Activated T-cell treated with anti-CD3 and anti-CD28 coated beads for 48 hours (primary cell): ENCODE data around the gene PHGDH.
"Not testable (repeated sequence)": the region's sequence is repeated elsewhere in the genome, so short reads cannot be mapped to it uniquely, and the experiment has no call there.

ENCODE experiments used
- DNase-seq: peaks from one replicate; pipeline ENCODE4 v3.0.0-alpha.2; 2020; ENCODE audit warnings: low read depth

PHGDH gene

DNA sequence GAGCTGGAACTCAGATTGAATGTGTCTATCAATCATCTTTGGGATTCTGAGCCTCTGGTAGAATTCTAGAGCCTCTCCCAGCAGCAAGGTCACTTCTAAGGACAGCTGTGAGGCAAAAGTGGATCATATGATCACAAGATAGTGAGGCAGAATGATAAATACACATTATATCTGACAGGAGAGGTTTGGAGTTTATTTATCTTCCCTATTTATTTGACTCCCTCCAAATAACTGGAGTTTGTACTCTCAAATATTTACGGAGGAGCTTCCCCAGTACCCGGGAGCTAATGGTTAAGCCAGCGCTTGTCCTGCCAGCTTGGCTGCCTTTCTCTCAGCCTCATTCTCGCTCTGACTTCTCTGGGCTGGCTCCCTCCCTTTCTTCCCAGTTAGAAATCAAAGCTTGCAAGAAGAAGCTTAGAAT lies 54.6 kb downstream of the PHGDH start:
- no peak for DNase-seq

DNA sequence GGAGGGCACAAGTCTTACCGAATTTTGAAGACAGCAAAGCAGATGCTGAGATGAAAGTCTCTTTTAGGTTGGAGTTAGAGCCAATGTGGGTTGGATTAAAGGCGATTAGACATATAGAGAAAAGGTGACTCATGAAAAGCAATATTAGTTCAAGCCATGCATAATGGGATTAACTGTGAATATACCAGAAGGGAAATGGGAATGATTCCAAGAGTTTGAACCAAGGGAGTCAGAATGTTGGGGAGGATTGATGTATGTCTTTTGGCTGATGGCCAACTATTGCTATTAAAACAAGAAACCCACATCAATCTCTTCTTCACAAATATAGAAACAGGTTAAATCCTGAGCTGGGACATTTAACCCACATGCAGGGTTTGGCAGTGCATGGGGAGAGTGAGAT lies 55.8 kb downstream of the PHGDH start:
- DNase-seq, result no peak

DNA sequence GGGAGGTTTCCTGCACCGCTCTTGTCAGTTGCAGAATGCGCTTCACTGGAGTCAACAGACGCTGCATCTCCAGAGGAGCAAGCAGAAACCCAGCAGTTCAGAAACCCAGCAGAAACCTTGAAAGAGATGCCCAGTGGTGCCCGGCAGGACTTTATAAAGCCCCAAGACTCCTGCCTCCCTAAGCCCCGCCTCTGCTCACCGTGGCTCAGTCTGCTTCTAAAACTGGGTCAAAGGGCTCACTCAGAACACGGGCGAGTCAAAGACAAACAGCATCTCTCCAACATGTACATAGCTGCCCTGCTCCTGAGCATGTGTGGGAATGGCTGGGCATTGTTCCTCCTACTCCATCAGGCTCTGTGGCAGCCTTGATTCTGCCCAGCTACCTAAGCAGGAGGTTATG lies 57.0 kb downstream of the PHGDH start, which contains the start of gene HMGCS2:
HMGCS2 (minus strand) TSS at position 128 of the 400 bp plus-strand sequence; CDS start at position 67, 61 bp downstream.
- DNase-seq, result no peak

DNA sequence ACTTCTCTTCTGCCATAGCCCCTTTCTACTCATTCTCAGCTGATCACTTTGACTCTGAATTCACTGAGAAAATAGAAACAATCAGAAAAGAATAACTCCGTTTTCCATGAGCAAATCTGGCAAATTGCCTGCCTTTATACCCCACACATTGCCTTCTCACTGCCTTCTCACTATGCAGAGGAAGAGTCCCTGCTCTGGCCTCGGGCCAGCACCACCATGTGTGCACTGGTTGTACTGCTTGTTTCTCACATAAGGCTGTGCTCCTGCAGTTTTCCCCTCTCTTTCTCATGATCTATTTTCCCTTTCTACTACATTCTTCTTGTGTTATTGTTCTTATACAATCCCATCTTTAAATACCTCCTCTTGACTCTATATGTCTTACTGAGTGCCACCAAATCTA lies 59.3 kb downstream of the PHGDH start:
- DNase-seq, result no peak

DNA sequence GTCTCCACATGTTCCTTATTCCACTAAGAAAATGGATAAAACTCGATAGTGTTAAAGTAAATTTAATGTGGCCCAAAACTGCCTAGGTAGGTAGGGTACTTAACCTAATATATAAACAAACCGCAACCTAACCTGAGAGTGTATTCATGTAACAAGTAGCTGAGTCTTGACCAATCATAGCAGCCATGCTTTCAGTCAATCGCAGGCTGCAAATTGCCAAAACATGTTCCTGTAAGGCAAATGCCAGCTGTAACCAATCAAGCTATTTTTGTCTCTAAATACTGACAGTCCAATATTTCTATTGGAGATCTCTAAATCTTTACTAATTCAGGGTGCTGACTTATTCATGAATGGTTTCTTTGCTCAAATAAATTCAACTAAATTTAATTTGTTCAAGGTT lies 60.0 kb downstream of the PHGDH start:
- DNase-seq, result no peak

DNA sequence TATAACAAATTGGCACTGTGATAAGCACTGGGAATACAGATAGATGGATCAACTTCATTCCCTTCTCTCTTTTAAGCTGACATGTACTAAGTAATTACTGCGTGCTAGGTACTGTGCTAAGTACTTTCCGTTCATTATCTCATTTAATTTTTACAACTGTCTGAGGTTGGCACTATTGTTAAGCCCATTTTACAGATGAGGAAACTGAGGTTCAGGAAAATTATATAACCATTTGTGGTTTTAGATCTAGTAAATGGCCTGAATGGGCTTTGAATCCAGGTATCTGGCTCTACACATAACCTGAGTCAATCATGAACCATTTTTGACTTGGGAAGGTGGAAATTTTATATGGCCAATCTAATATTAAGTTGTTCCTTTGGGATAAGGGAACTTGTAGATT lies 60.6 kb downstream of the PHGDH start:
- DNase-seq, result no peak

DNA sequence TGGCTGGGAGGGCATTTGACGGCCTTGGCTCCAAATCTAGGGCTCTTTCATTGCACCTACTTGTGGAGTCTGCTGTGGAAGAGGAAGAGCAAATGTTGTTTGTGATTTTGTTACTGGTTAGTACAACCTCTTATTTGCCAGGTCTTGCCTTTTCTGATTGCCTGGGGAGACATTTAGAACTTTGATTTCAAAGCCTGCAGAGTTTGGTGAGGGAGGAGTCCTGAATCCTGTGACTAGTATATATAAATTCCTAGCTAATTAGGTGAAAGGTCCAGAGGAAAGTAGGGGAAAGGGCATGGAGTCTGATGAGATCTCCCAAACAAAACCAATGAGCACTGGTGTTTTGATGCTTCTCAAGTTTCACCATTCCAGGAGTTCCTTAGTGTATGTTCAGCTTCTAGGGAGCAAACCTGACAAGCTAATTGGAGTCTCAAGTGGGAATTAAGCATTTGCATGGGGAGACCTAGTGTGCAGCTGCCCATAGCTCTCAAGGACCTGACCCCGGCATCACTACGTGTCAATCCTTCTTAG lies 62.0 kb downstream of the PHGDH start:
- no peak for DNase-seq

DNA sequence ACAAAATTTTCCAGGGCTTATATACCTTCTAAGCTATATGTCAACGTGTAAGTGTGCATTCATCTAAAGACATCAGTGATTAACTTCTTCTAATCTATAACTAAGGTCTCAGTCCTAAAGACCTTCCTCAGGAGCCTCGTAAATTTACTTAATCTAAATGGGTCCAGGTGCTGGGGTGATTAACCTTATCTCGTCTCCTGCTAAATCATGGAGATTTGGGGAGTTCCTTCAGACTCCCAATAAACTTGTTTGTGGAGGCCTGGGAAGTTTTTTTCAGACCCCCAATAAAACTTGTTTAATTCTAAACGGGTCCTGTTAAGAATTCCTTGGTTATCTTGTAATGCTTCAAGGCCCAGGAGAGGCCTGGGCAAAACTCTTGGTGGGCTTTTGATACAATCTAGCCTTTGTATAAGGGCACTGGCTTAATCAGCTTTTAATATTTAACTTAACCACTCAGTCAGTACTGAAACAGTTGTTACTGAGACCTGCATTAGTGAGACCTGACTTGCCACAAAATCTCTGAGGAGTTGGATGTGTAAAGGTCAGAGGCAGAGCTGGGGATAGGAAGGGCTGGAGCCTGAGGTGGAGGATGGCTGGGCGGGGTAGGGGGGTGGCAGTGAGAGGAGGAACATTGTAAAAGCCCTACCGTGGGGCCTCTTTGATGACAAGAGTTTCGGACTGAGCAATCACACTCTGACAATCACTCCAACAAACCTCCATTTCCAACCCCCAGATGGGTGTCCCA lies 63.2 kb downstream of the PHGDH start:
- DNase-seq, result no peak

DNA sequence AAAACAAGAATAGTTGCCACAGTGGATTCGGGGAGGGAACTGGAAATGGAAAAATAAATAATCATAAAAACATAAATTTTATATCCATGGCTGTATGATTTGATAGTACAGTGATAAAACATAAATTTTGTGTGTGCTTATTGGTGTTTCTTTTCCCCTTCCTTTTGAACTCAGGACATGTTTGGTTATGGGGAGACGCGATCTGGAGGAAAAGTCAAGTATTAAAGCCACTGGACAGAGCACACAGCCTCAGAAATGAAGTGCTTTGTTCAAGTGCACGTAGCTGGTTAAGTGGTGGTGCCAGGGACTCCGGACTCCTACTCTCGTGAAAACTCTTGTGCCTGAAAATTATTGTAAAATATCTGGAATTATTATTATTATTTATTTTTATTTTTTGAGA lies 66.6 kb downstream of the PHGDH start:
- DNase-seq, result no peak

DNA sequence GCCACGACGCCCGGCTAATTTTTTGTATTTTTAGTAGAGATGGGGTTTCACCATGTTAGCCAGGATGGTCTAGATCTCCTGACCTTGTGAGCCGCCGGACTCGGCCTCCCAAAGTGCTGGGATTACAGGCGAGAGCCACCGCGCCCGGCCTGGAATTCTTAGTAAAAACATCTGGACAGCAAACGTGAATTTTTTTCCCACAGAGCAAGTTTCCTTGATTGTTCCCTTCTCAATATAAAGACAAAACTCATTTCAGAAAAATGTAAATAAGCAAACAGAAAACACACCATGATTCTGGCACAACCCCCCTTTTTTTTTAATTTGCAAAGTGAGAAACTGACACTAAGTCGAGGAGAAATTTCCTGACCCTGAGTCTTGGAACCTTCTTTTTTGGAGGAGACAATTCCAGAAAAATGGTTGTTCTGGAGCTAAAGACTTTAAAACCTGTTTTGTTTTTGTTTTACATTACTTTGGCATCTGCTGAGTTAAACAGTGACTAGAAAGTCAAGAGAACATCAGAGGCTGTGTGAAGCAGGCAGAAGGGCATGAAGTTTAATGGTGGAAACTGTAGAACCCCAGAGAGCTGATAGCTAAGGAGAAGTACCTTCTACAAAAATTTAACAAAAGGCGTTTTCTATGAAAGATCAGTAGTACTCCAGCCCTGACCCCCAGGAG lies 67.3 kb downstream of the PHGDH start:
- DNase-seq, result no peak

DNA sequence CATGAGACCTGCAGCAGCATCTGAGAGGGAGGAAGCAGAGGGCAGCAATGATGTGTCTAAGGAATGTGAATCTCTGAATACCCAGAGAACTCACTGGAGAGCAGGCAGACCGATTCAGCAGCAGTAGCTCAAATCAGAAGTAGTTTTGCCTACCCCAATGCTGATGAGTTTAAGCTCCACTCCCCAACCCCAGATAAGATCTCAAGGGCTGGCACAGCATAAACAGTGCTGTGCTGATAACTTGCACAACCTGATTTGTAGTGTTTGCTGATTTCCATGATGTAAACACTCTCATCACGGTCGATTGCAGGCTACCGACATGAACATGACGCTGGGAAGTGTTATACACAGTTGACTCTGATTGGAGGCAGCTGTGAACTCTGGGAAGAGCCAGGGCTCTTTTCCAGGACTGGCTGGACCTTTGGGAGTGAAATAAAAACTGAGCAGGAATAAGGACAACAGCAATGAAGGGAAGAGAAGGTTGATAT lies 68.2 kb downstream of the PHGDH start:
- no peak for DNase-seq

DNA sequence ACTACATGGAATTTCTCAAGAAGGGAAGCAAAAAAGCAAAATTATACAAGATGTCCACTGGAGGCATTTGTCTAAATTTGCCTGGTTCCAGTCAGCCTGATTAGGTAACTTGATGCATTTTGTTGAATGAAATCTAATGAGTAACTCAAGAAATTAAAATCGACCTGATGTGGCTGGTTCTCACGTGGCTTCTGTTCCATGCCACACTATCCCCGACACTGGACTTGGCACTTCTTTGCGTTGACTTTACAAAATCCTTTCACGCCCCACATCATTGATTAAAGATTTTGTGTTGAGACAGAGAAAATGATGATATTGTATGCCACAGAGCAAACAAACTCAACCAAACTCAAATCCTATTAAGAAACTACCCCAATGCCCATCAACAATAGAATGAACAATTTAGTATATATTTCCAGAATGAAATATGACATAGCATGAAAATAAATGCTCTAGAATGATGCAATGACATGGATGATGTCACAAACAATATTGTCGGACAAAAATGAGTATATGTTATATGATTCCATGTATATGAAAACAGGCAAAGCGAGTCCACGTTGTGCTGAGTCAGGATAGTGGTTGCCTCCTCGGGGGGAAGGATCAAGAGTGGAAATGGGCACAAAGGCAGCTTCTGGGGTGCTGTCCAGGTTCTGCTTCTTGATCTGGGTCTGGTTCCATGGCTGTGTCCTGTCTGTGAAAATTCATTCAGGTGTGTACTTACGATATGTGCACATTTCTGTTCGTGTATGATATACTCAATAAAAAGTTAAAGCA lies 69.9 kb downstream of the PHGDH start:
- no peak for DNase-seq

DNA sequence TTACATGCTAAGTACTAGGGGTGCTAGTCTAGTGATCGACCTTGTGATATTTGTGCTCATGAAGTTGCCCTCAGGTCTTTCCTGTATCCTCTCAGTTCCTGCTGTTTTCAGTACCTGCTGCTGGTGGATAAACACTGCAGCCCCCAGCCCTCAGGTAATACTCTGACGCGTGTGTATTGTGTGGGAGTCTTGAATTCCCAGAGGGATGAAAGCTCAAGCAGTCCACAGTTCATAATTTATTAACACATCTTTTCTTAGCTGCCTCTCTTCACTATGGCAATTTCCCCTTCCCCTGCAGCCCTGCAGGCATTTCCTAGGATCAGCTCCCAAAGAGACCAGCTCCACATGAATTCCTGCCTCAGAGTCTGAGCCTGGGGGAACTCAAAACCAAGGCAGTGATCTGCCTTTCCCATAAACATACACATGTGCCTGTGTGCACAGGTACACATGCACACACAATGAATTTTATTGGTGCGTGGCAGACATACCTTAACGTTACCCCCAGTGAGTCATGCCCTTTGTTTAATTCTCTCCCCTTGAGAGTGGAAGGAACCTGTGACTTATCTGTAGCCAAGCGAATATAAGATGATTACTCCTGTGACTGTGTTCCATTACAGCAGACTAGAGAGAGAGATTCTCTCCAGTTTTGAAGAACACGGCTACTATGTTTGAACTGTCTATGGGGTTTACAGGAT lies 71.0 kb downstream of the PHGDH start:
- no peak for DNase-seq

DNA sequence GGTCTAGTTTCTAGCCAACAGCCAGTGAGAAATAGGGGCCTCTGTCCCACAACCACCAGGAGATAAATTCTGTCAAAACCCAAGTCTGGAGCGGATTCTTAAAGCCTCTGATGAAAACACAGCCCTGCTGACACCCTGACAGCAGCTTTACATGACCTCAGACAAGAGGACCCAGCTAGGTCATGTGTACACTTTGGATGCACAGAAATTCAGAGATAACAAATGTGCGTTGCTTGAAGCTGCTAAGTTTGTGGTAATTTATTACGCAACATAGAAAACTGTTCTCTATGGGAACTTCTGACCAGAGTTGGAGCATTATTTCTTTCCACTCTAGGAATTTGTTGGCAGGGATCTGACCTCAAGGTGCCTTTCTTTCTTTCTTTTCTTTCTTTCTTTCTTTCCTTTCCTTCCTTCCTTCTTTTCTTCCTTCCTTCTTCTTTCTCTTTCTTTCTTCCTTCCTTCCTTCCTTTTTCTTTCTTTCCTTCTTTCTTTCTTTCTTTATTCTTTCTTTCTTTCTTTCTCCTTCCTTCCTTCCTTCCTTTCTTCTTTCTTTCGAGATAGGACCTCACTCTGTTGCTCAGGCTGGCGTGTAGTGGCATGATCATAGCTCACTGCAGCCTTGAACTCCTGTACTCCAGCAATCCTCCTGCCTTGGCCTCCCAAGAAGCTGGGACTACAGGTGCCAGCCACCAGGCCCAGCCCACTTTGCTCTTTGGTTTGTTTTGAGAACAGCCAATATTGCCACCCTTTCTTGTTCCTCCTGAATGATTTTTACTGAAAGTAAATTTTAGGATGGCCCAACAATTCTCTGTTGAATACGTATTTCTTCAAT lies 71.8 kb downstream of the PHGDH start:
- DNase-seq, result no peak

DNA sequence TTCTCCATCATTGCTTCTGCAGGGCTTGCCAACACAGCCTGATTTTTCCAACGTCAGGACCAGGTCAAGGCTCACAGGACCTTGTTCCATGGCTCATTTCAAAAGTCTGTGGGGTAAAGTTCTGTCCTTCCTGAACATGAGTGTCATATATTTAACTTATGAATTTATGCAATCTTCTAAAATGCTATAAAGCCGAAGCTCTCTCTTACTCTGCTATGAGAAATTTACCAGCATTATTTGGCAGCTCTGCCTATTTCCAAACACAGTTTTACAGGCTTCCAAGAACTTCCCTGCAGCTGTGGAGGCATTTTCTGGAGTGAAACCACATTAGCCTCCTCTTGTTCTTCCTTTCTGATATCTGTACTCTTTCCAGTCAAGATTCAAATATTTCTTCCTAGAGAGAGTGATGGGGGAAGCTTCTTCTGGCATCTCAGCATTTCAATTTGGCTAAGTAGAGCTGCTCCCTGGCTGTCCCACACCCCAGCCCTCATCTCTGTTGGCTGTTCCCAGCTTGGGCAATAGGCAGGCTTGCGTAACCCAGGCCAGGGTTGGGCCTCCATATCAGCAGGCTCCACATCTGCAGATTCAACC lies 72.6 kb downstream of the PHGDH start:
- DNase-seq, result no peak

DNA sequence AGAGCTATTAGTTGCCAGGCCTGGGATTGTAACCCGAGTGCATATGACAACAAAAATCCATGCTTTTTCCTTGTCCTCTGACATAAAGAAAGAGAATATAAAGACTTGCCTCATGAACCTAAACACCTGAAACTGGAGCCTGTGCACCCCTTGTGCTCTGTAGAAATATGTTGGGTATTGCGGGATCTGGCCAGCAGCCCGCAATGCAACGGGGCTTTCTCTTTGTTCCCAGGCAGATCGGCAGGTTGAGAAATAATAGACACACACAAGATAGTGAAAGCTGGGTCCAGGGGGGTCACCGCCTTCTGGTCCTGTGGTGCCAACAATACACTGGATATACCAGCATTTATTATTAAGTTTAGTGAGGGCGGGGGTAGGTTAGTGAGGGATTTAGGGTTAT lies 74.3 kb downstream of the PHGDH start:
- DNase-seq, result not testable (repeated sequence)

DNA sequence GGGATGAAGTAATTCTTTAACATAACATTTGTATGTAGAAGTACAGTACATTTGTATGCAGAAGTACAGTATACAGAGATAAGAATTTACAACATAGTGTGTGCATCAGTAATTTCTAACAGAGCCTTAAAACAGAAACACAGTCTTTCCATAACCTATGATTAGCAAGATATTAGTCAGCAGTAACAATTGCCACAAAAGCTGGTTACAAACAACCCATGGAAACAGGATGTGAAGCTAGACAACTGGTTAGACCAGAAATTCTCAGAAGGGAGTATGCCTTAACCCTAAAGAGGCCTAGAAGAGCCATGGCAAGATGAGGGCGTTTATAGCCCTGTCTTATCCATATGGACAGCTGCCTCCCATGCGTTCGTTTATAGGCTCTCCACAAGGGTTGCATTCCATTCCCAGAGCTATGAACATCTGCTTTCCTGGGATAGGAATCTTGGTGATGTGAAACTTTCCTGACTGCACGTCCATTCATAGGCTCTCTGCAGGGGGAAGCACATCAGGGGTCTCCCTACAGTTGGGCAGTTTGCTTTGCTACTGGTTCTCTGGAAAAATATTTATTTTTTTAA lies 74.8 kb downstream of the PHGDH start:
- DNase-seq, result not testable (repeated sequence)

DNA sequence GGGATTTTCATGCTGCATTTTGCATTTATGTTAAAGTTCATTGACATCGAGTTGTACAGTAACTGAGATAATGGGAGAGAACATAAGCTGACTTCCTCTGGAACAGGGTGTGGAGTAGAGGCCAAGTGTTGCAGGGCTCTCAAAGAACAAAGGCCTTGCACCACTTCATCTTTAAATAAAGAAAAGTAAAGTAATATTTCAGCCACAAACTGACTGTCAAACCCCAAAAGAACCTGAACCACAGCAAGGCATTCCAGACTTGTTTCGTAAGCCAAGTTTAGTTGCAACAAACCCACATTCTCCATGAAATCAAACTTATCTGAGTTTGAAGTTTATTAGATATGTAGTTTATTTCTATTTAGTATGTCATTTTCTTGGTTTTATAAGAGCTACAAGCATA lies 76.0 kb downstream of the PHGDH start:
- no peak for DNase-seq

DNA sequence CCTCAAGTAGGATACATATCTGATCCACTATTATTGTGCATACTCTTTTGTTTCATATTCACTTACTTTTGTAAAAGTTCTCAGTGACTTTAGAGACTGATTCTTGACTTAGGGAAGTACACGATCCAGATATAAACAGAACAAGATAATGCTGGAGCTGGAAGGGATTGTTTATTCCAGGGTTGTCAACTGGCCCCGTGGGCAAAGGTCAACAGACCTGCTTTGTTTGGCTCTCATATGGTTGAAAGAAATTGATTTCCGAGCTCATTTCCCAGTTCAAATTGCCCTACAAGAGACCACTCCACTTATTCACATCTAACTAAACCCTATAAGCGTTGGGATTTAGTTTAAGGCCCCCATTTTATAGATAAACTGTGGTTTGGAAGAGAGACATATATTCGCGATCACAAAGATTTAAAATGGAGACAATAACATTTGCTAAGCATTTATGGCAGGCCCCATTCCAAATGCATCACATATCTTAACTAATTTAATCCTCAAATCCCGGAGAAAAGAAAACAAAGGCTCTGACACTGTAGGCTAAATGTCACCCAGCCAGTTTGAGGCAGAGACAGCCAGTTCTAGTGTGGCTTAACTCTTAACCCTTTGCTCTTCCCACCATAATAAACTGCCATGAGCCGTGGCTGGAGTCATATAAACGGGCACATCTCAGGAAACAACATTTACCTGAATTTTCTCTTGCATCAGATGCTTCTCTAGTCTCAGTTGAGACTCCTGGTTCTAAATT lies 78.9 kb downstream of the PHGDH start:
- no peak for DNase-seq
